Measurements from ENCODE around the gene UCKL1. TPM values are rescaled to one million over a fixed set of nuclear protein-coding genes. Genes with fewer than 3 reads are reported as not detected.

The UCKL1 gene
- total RNA-seq, 1 donor from 2014 or later, result 10.8 TPM

DNA sequence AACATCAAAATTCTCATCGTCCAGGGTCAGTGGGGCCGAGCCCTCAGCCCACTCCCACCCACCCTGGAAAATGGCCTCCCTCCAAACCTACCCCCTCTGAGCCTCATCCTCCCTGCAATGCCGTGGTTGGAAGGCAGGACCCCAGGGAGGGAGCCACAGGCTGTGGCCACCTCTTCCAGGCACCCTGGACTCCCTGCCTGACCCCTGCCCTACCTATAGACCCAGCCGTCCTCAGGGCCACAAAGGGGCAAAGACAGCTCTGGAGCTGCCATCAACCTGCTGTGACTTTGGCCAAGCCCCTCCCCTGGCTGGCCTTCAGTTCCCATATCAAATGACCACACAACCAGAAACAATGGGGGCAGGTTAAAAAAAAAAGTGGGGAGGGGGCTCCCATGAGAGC, 2.3 kb upstream of the UCKL1 start:
- TF ChIP-seq, protein P1, sequence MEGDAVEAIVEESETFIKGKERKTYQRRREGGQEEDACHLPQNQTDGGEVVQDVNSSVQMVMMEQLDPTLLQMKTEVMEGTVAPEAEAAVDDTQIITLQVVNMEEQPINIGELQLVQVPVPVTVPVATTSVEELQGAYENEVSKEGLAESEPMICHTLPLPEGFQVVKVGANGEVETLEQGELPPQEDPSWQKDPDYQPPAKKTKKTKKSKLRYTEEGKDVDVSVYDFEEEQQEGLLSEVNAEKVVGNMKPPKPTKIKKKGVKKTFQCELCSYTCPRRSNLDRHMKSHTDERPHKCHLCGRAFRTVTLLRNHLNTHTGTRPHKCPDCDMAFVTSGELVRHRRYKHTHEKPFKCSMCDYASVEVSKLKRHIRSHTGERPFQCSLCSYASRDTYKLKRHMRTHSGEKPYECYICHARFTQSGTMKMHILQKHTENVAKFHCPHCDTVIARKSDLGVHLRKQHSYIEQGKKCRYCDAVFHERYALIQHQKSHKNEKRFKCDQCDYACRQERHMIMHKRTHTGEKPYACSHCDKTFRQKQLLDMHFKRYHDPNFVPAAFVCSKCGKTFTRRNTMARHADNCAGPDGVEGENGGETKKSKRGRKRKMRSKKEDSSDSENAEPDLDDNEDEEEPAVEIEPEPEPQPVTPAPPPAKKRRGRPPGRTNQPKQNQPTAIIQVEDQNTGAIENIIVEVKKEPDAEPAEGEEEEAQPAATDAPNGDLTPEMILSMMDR (IDR thresholded peaks at IDR 0.05), result no peak
- TF ChIP-seq EZH2 (IDR thresholded peaks at IDR 0.05) (no peak), EZH2phosphoT487 (IDR thresholded peaks at IDR 0.05) (no peak)
- Mint-ChIP-seq H3K36me3 (peaks cover 5% of the 10 kb centered on the region), H3K9me3 (no peaks in the 10 kb centered on the region), H3K4me3 (no peak overlapping the region), H3K4me1 (peaks cover 24% of the 10 kb centered on the region), H3K27ac (no peak overlapping the region), H3K27me3 (ENCODE audit: insufficient read depth, low read depth) (peaks cover 4% of the 10 kb centered on the region)
- no peaks in the 10 kb centered on the region for H3K9me3 ChIP-seq (ENCODE audit: low read depth)
- DNase-seq (ENCODE audit: low spot score), result no peak
- H3K27ac ChIP-seq, result no peak overlapping the region
- H3K9ac ChIP-seq, result no peak overlapping the region
- peaks cover 37% of the 10 kb centered on the region for H4K20me1 ChIP-seq (ENCODE audit: low read depth)
- peaks cover 24% of the 10 kb centered on the region for H3K4me1 ChIP-seq
- H3F3A ChIP-seq (ENCODE audit: low read depth), result peaks cover 31% of the 10 kb centered on the region
- no peak overlapping the region for H3K4me3 ChIP-seq
- H3K36me3 ChIP-seq, result no peaks in the 10 kb centered on the region
- H3K27me3 ChIP-seq, result no peaks in the 10 kb centered on the region
- H3K4me2 ChIP-seq, result peak overlapping the region; percentile 27
- H2AFZ ChIP-seq (replicated peaks), result no peak overlapping the region
- H3K79me2 ChIP-seq (ENCODE audit: low read depth), result peaks cover 27% of the 10 kb centered on the region

DNA sequence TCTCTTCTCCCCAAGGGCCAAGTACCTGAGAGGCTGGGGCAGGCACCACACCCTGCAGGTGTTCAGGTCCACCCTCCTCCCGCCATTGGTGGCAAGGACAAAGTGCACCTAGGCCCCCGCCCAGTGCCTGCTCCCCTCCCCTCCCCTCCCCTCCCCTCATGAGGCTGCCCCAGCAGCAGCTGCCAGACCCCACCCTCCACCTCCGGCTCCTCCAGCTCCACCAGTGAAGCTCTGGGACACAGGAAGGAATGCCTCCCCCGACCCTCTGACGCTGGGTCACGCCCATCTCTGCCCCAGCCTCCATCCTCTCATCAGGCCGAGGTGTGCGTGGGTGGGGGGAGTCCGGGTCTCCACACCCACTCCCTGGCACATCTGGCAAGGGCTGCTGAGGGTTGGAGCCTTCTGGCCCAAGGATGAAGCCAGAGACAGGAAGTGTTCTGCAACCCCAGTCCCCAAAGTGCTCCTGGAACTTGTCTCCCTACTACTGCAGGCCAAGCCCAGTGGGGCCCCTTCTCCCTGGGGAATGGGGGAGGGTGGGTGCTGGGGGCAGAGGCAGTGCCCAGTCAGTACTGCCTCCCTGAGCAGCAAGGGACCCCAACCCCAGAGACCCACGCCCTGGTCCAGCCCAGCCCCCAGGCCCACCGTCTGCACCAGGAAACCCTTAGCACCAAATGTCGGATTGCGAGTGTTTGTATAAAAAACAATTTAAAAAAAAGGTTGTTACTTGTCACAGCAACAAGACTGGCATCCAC, 1.6 kb upstream of the UCKL1 start:
- Histone ChIP-seq H3K79me2 (ENCODE audit: low read depth) (peaks cover 33% of the 10 kb centered on the region), H3K4me3 (no peak overlapping the region), H3K36me3 (no peaks in the 10 kb centered on the region), H2AFZ (replicated peaks) (no peak overlapping the region), H3K9me3 (ENCODE audit: low read depth) (no peaks in the 10 kb centered on the region), H3K27me3 (no peaks in the 10 kb centered on the region), H3K4me2 (peak overlapping the region; percentile 81), H3K9ac (no peak overlapping the region), H4K20me1 (ENCODE audit: low read depth) (peaks cover 43% of the 10 kb centered on the region), H3K27ac (no peak overlapping the region), H3F3A (ENCODE audit: low read depth) (peaks cover 31% of the 10 kb centered on the region), H3K4me1 (peaks cover 24% of the 10 kb centered on the region)
- Mint-ChIP-seq H3K9me3 (no peaks in the 10 kb centered on the region), H3K27me3 (ENCODE audit: insufficient read depth, low read depth) (peaks cover 4% of the 10 kb centered on the region), H3K27ac (no peak overlapping the region), H3K4me3 (no peak overlapping the region), H3K4me1 (peaks cover 25% of the 10 kb centered on the region), H3K36me3 (peaks cover 5% of the 10 kb centered on the region)
- DNase-seq (ENCODE audit: low spot score), result peak; percentile 48
- TF ChIP-seq EZH2phosphoT487 (IDR thresholded peaks at IDR 0.05) (no peak), EZH2 (IDR thresholded peaks at IDR 0.05) (no peak)
- TF ChIP-seq, protein P1 (IDR thresholded peaks at IDR 0.05), result no peak

DNA sequence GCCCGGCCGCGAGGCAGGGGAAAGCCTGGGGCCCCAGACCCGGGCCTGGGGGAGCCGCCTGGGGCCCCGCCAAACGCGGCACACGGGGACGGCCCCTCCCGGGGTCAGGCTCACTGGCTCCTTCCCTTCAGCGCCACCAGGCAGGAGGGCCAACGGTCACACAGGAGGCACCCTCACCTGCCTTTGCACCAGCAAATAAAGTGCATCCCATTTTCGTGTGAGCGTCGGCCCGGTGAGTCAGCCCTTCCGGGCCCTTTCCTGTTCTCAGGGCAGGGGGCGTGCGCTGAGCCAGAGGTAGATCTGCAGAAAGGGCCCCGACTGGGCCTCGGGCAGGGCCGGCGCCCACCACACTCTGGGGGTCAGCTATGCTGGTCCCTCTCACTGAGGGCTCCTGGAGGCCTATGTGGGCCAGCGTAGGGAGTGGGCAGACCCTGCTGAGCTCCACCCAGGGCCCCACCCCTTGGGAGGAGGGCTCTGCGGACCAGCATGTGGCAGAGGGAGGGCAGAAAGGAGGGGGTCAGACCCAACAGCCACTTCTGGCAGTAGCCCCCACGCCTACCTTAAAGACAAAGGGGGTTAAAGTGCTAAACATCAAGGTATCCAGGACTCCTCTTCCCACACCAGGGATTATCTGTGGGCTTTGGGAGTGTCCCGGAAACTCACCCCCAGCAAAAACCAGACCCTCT, 931 bp upstream of the UCKL1 start:
- peaks cover 2% of the 10 kb centered on the region for H3K27me3 Mint-ChIP-seq (ENCODE audit: insufficient read depth, low read depth)
- no peaks in the 10 kb centered on the region for H3K9me3 Mint-ChIP-seq
- Histone ChIP-seq H3K9ac (no peak overlapping the region), H3K27me3 (no peaks in the 10 kb centered on the region), H3K36me3 (no peaks in the 10 kb centered on the region), H3K79me2 (ENCODE audit: low read depth) (peaks cover 40% of the 10 kb centered on the region), H3K4me2 (peak overlapping the region; percentile 81), H3K9me3 (ENCODE audit: low read depth) (no peaks in the 10 kb centered on the region), H3F3A (ENCODE audit: low read depth) (peaks cover 31% of the 10 kb centered on the region), H2AFZ (replicated peaks) (no peak overlapping the region), H3K4me1 (peaks cover 24% of the 10 kb centered on the region), H3K27ac (no peak overlapping the region), H4K20me1 (ENCODE audit: low read depth) (peaks cover 50% of the 10 kb centered on the region), H3K4me3 (peak overlapping the region; percentile 100)
- H3K36me3 Mint-ChIP-seq, result peaks cover 5% of the 10 kb centered on the region
- peaks cover 25% of the 10 kb centered on the region for H3K4me1 Mint-ChIP-seq
- DNase-seq (ENCODE audit: low spot score), result peak; percentile 72
- H3K27ac Mint-ChIP-seq, result no peak overlapping the region
- H3K4me3 Mint-ChIP-seq, result peak overlapping the region; percentile 86
- TF ChIP-seq EZH2 (IDR thresholded peaks at IDR 0.05), result no peak
- TF ChIP-seq, protein P1 (IDR thresholded peaks at IDR 0.05), result peak; percentile 27
- TF ChIP-seq EZH2phosphoT487 (IDR thresholded peaks at IDR 0.05), result no peak

All from neural progenitor cell (in vitro differentiated cells).